Stomach smooth muscle (tissue), 2 donors: ENCODE data around the gene SDHA.
"Not testable (repeated sequence)": the region's sequence is repeated elsewhere in the genome, so short reads cannot be mapped to it uniquely, and the experiment has no call there.

Experiments
- H3K27ac ChIP-seq: one replicate; pipeline ENCODE4 v1.7.0; 2013; ENCODE audit warnings: mild to moderate bottlenecking, low read length, inconsistent platforms
- H3K27me3 ChIP-seq, 2 donors: one replicate each; pipeline ENCODE4 v1.7.0; 2013; ENCODE audit warnings: low read length in 2 of 2; ENCODE audit not compliant: insufficient read depth in 2 of 2, control insufficient read depth in 1 of 2
- H3K36me3 ChIP-seq, 2 donors: one replicate each; pipeline ENCODE4 v1.7.0; 2013; ENCODE audit warnings: low read length in 2 of 2; ENCODE audit not compliant: control insufficient read depth in 2 of 2, insufficient read depth in 2 of 2
- H3K4me1 ChIP-seq: one replicate; pipeline ENCODE4 v1.7.0; 2013; ENCODE audit warnings: low read length; ENCODE audit not compliant: control insufficient read depth, insufficient read depth
- H3K4me3 ChIP-seq, 2 donors: one replicate each; pipeline ENCODE4 v1.7.0; 2013; ENCODE audit warnings: low read length in 2 of 2
- H3K9ac ChIP-seq, 2 donors: one replicate each; pipeline ENCODE4 v1.7.0; 2013; ENCODE audit warnings: low read length in 2 of 2, mild to moderate bottlenecking in 1 of 2
- H3K9me3 ChIP-seq, 2 donors: one replicate each; pipeline ENCODE4 v1.7.0; 2013; ENCODE audit warnings: low read length in 2 of 2; ENCODE audit not compliant: control insufficient read depth in 2 of 2
- donor health status: healthy.
- donor health status: Pancreatic carcinoma.

Gene SDHA

GRCh38 chr5:302416-302815 lies 84.3 kb downstream of the SDHA start:
- not testable (repeated sequence) for H3K4me3 ChIP-seq, H3K9me3 ChIP-seq, H3K9ac ChIP-seq, H3K4me1 ChIP-seq, H3K27me3 ChIP-seq, H3K27ac ChIP-seq
- H3K36me3 ChIP-seq = peaks cover 11 to 13% of the 10 kb centered on the region in 2 donors

DNA sequence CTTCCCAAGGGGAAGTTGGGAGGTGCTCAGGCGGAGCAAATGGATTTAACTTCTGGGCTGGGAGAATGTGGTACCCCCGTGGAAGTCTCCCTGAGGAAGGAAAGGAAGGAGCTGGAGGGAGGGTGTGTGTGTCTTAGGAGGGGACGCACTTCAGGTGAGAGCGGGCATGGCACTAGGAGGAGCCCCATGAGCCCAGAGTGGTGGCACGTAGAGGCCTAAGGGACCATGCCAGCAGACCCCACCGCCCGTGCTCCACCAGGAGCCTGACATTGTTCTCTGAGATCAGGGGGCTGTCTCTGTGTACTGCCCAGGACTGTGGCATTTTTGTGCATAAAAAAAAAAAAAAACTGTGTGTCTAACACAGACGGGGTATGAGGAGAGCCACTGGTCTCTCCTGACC lies 84.8 kb downstream of the SDHA start:
- Histone ChIP-seq H3K36me3 (peaks cover 14 to 16% of the 10 kb centered on the region in 2 donors), H3K9ac (no peak overlapping the region), H3K4me3 (no peak overlapping the region), H3K4me1 (no peaks in the 10 kb centered on the region), H3K27me3 (no peaks in the 10 kb centered on the region), H3K27ac (no peak overlapping the region), H3K9me3 (no peaks in the 10 kb centered on the region)

GRCh38 chr5:303741-304140 lies 85.6 kb downstream of the SDHA start:
- not testable (repeated sequence) for H3K4me1 ChIP-seq, H3K9ac ChIP-seq
- H3K36me3 ChIP-seq = peaks cover 14 to 16% of the 10 kb centered on the region in 2 donors

GRCh38 chr5:305050-305449 lies 86.9 kb downstream of the SDHA start:
- Histone ChIP-seq H3K9ac (no peak overlapping the region), H3K4me1 (no peaks in the 10 kb centered on the region), H3K4me3 (no peak overlapping the region), H3K9me3 (no peaks in the 10 kb centered on the region), H3K27me3 (no peaks in the 10 kb centered on the region), H3K36me3 (peaks cover 14 to 21% of the 10 kb centered on the region in 2 donors), H3K27ac (no peak overlapping the region)

More at GRCh38 chr5:303741-304140, 85.6 kb downstream of the SDHA start:
- H3K9me3 ChIP-seq, H3K27ac ChIP-seq, H3K27me3 ChIP-seq, H3K4me3 ChIP-seq: not testable (repeated sequence)

DNA sequence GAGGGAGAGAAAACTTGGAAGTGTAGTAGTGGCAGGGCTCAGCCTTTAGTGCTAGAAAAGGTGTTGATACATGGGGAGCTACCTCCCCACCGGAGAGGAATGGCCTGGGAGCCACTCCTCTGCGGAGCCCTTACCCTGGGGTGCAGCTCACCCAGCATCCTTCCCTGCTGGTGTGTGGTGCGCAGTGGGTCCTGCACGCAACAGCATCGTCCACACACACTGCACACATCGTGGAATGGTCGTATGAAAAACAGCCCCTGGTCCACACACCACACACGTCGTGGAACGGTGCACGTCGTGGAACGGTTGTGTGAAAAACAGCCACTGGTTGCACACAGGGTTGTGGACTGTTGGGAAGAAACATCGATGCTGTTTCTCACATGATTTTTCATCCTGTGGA lies 87.3 kb downstream of the SDHA start:
- Histone ChIP-seq H3K9ac (no peak overlapping the region), H3K27me3 (no peaks in the 10 kb centered on the region), H3K9me3 (no peaks in the 10 kb centered on the region), H3K4me3 (no peak overlapping the region), H3K4me1 (no peaks in the 10 kb centered on the region), H3K27ac (no peak overlapping the region), H3K36me3 (peaks cover 14 to 25% of the 10 kb centered on the region in 2 donors)

- no peaks in the 10 kb centered on the region for H3K9me3 ChIP-seq
- no peaks in the 10 kb centered on the region for H3K27me3 ChIP-seq
- no peak overlapping the region for H3K9ac ChIP-seq
- no peak overlapping the region for H3K27ac ChIP-seq
- no peaks in the 10 kb centered on the region for H3K4me1 ChIP-seq
- H3K4me3 ChIP-seq = no peak overlapping the region
- peaks cover 14 to 31% of the 10 kb centered on the region in 2 donors for H3K36me3 ChIP-seq
Measured at GRCh38 chr5:306011-306805, 88.1 kb downstream of the SDHA start.
